H1 (cell line): ENCODE results near the gene LIF. TPM values are rescaled to one million over a fixed set of nuclear protein-coding genes. Genes with fewer than 3 reads are reported as not detected.

ENCODE experiments used
- CTCF ChIA-PET: fragments of 300-600 bp; sonication (Branson Sonifier 250); formaldehyde crosslinking; loops from one replicate; lab custom pipeline; 2021; ENCODE audit not compliant: partially characterized antibody; lab: Charles Lee
- POLR2A ChIA-PET: fragments of 300-600 bp; sonication (Branson Sonifier 250); formaldehyde crosslinking; loops from one replicate; lab custom pipeline; 2021; ENCODE audit warnings: inconsistent platforms; ENCODE audit not compliant: partially characterized antibody; lab: Charles Lee
- DNase-seq, 2 experiments: peaks; one replicate each; pipeline versions ENCODE4 v3.0.0 to v3.0.0-alpha.2; 2010 to 2022; ENCODE audit warnings: low spot score in 2 of 2, low read depth in 1 of 2, mixed read lengths in 1 of 2
- FAIRE-seq: peaks from 2 replicates; lab custom pipeline; 2011; peaks lifted over from hg19 to GRCh38; lab: Jason Lieb, UNC
- H2AFZ ChIP-seq: 2 replicates; pipeline ENCODE4 v1.8.1; 2012; ENCODE audit warnings: low read length, inconsistent platforms
- H2AK5ac ChIP-seq: 2 replicates; pipeline ENCODE4 v1.6.1; 2013; ENCODE audit warnings: low read depth, low read length
- H2BK120ac ChIP-seq: replicated peaks from 2 replicates; pipeline ENCODE3; 2013; ENCODE audit warnings: low read depth, low read length, inconsistent platforms
- H2BK12ac ChIP-seq: 2 replicates; pipeline ENCODE4 v1.6.1; 2013; ENCODE audit warnings: low read depth, low read length
- H2BK15ac ChIP-seq: 2 replicates; pipeline ENCODE4 v1.6.1; 2013; ENCODE audit warnings: low read length
- H2BK20ac ChIP-seq: 2 replicates; pipeline ENCODE4 v1.6.1; 2013; ENCODE audit warnings: low read length
- H2BK5ac ChIP-seq: 2 replicates; pipeline ENCODE4 v1.6.1; 2013; ENCODE audit warnings: low read depth, low read length
- H3K14ac ChIP-seq: 2 replicates; pipeline ENCODE4 v1.6.1; 2013; ENCODE audit warnings: inconsistent platforms; ENCODE audit not compliant: insufficient read length
- H3K18ac ChIP-seq: 2 replicates; pipeline ENCODE4 v1.6.1; 2013; ENCODE audit warnings: low read length; ENCODE audit errors: extremely low read depth
- H3K23ac ChIP-seq: 2 replicates; pipeline ENCODE4 v1.6.1; 2013; ENCODE audit warnings: inconsistent platforms; ENCODE audit not compliant: insufficient read length
- H3K23me2 ChIP-seq: 2 replicates; pipeline ENCODE4 v1.6.1; 2013; ENCODE audit warnings: low read depth, low read length
- H3K27ac ChIP-seq: 2 replicates; pipeline ENCODE4 v1.6.1; 2011; ENCODE audit warnings: low read depth, low read length, inconsistent platforms
- H3K27me3 ChIP-seq, 4 experiments: replicated peaks in 1 of 4; 1 replicate in 1 of 4; 2 replicates in 3 of 4; pipeline versions ENCODE4 v1.6.1 to v1.8.1; 2011 to 2013; ENCODE audit warnings: low read length in 3 of 4, mild to moderate bottlenecking in 3 of 4, inconsistent platforms in 2 of 4, mixed read lengths in 2 of 4, moderate library complexity in 1 of 4; ENCODE audit not compliant: control insufficient read depth in 3 of 4, insufficient read depth in 3 of 4; ENCODE audit errors: extremely low read depth in 1 of 4
- H3K36me3 ChIP-seq, 4 experiments: 2 replicates each; pipeline versions ENCODE4 v1.6.1 to v1.8.1; 2011 to 2013; ENCODE audit warnings: mild to moderate bottlenecking in 4 of 4, low read length in 3 of 4, moderate library complexity in 2 of 4, control low read depth in 1 of 4, inconsistent platforms in 1 of 4; ENCODE audit not compliant: insufficient read depth in 4 of 4, control insufficient read depth in 2 of 4
- H3K4ac ChIP-seq: replicated peaks from 2 replicates; pipeline ENCODE3; 2013; ENCODE audit warnings: low read length, low read depth, mixed read lengths, inconsistent platforms; ENCODE audit not compliant: insufficient read length
- H3K4me1 ChIP-seq, 4 experiments: replicated peaks in 1 of 4; 1 replicate in 1 of 4; 2 replicates in 3 of 4; pipeline versions ENCODE4 v1.6.1 to v1.8.1; 2011 to 2013; ENCODE audit warnings: low read length in 3 of 4, inconsistent platforms in 2 of 4, mixed read lengths in 1 of 4; ENCODE audit not compliant: insufficient read depth in 4 of 4, control insufficient read depth in 3 of 4
- H3K4me2 ChIP-seq, 2 experiments: 2 replicates each; pipeline versions ENCODE4 v1.6.1 to v1.8.1; 2011 to 2013; ENCODE audit warnings: low read depth in 2 of 2, low read length in 2 of 2, control low read depth in 1 of 2, inconsistent platforms in 1 of 2, mild to moderate bottlenecking in 1 of 2; ENCODE audit not compliant: insufficient read depth in 1 of 2
- H3K4me3 ChIP-seq, 4 experiments: fragments of 200-600, 300-600 bp in 1 of 4; sonication (generic), shearing (Covaris generic), sonication (Bioruptor Twin) in 1 of 4; 2 replicates each; pipeline versions ENCODE4 v1.5.1 to v1.8.1; 2011 to 2016; ENCODE audit warnings: low read length in 4 of 4, low read depth in 3 of 4, control low read depth in 2 of 4, inconsistent platforms in 2 of 4, mild to moderate bottlenecking in 2 of 4, mixed read lengths in 1 of 4, moderate library complexity in 1 of 4; ENCODE audit not compliant: insufficient read depth in 2 of 4; ENCODE audit errors: extremely low read depth in 1 of 4
- H3K56ac ChIP-seq: replicated peaks from 2 replicates; pipeline ENCODE3; 2013; ENCODE audit warnings: low read depth, mild to moderate bottlenecking, mixed read lengths, low read length, inconsistent platforms; ENCODE audit not compliant: insufficient read length
- H3K79me1 ChIP-seq: 2 replicates; pipeline ENCODE4 v1.6.1; 2013; ENCODE audit warnings: low read depth, low read length, control low read depth
- H3K79me2 ChIP-seq, 2 experiments: 2 replicates each; pipeline versions ENCODE4 v1.6.1 to v1.8.1; 2012 to 2013; ENCODE audit warnings: low read length in 2 of 2, mild to moderate bottlenecking in 2 of 2, inconsistent platforms in 1 of 2; ENCODE audit not compliant: insufficient read depth in 2 of 2, control insufficient read depth in 1 of 2
- H3K9ac ChIP-seq, 4 experiments: replicated peaks in 1 of 4; 1 replicate in 1 of 4; 2 replicates in 3 of 4; pipeline versions ENCODE4 v1.6.1 to v1.8.1; 2011 to 2013; ENCODE audit warnings: low read depth in 3 of 4, low read length in 3 of 4, control low read depth in 2 of 4, mild to moderate bottlenecking in 2 of 4, moderate library complexity in 2 of 4, inconsistent platforms in 1 of 4; ENCODE audit errors: extremely low read depth in 1 of 4
- H3K9me3 ChIP-seq, 2 experiments: 2 replicates each; pipeline versions ENCODE4 v1.6.1 to v1.8.1; 2012 to 2013; ENCODE audit warnings: mild to moderate bottlenecking in 2 of 2, moderate library complexity in 2 of 2, control low read depth in 1 of 2, inconsistent platforms in 1 of 2, low read depth in 1 of 2, low read length in 1 of 2, mixed read lengths in 1 of 2; ENCODE audit not compliant: insufficient read depth in 2 of 2
- H4K20me1 ChIP-seq, 2 experiments: replicated peaks in 1 of 2; 2 replicates each; pipeline versions ENCODE3 to v1.8.1; 2011 to 2013; ENCODE audit warnings: inconsistent platforms in 2 of 2, low read length in 2 of 2, mild to moderate bottlenecking in 1 of 2; ENCODE audit not compliant: insufficient read depth in 2 of 2, control insufficient read depth in 1 of 2
- H4K5ac ChIP-seq: 2 replicates; pipeline ENCODE4 v1.6.1; 2013; ENCODE audit warnings: low read length, low read depth, mixed read lengths, inconsistent platforms; ENCODE audit not compliant: insufficient read length
- H4K8ac ChIP-seq: 2 replicates; pipeline ENCODE4 v1.8.0; 2013; ENCODE audit warnings: mild to moderate bottlenecking, moderate library complexity, low read length, inconsistent platforms; ENCODE audit not compliant: insufficient read depth; ENCODE audit errors: extremely low read depth
- H4K91ac ChIP-seq: replicated peaks from 2 replicates; pipeline ENCODE3; 2013; ENCODE audit warnings: low read length, mixed read lengths, inconsistent platforms; ENCODE audit not compliant: insufficient read length
- ATF3 ChIP-seq: IDR thresholded peaks from 2 replicates; pipeline ENCODE4 v1.6.1; 2011; ENCODE audit warnings: low read depth, mild to moderate bottlenecking, low read length; ENCODE audit not compliant: insufficient read depth
- CTCF ChIP-seq, 3 experiments: IDR thresholded peaks; 1 replicate in 2 of 3; 2 replicates in 1 of 3; pipeline versions ENCODE4 v1.5.1 to v1.6.1; 2011; ENCODE audit warnings: low read length in 3 of 3, mild to moderate bottlenecking in 3 of 3, inconsistent platforms in 2 of 3, low read depth in 1 of 3, moderate library complexity in 1 of 3; ENCODE audit not compliant: insufficient read depth in 1 of 3; ENCODE audit errors: control extremely low read depth in 1 of 3
- EP300 ChIP-seq, 2 experiments: IDR thresholded peaks; 1 replicate in 1 of 2; 2 replicates in 1 of 2; pipeline ENCODE4 v1.6.1; 2011 to 2012; ENCODE audit warnings: low read depth in 2 of 2, low read length in 2 of 2, mild to moderate bottlenecking in 2 of 2, borderline replicate concordance in 1 of 2, inconsistent platforms in 1 of 2, moderate library complexity in 1 of 2
- GTF2F1 ChIP-seq: IDR thresholded peaks from 2 replicates; pipeline ENCODE4 v1.6.1; 2012; ENCODE audit warnings: low read depth, low read length, improper control_type of control experiment, borderline replicate concordance
- KDM1A ChIP-seq: fragments of 200-600, 300-600 bp; sonication (generic); IDR thresholded peaks from 2 replicates; pipeline ENCODE4 v1.7.1; 2016; ENCODE audit warnings: mild to moderate bottlenecking, low read length, borderline replicate concordance
- RAD21 ChIP-seq, 2 experiments: IDR thresholded peaks in 1 of 2; conservative IDR thresholded peaks in 1 of 2; 2 replicates each; pipeline ENCODE4 v1.6.1; 2011; ENCODE audit warnings: low read depth in 2 of 2, low read length in 2 of 2, improper control_type of control experiment in 1 of 2, inconsistent platforms in 1 of 2, mild to moderate bottlenecking in 1 of 2, moderate library complexity in 1 of 2
- YY1 ChIP-seq: IDR thresholded peaks from 2 replicates; pipeline ENCODE4 v1.6.1; 2011; ENCODE audit warnings: low read depth, mild to moderate bottlenecking, low read length
- WGBS, 2 experiments: shearing (Covaris generic) in 1 of 2; methylation state at CpG; one replicate each; pipeline versions ENCODE4 v1.1.6 to v1.1.7; 2013 to 2015; ENCODE audit warnings: low lambda C conversion rate in 2 of 2, mixed read lengths in 2 of 2, inconsistent platforms in 1 of 2, low coverage in 1 of 2, missing lambda C conversion rate in 1 of 2; ENCODE audit not compliant: insufficient replicate concordance in 2 of 2, insufficient coverage in 1 of 2, insufficient read length in 1 of 2; ENCODE audit errors: extremely low coverage in 1 of 2, missing lambda C conversion rate in 1 of 2; 5-methylcytosine and 5-hydroxymethylcytosine counted together
- polyA plus RNA-seq, 7 experiments: library from polyadenylated mRNA; depleted of rRNA in 3 of 7; stranded (reverse) in 5 of 7; unstranded in 2 of 7; fragments of >200 nt in 5 of 7; fragments of 200-250 nt in 2 of 7; gene quantifications; 1 replicate in 5 of 7; 2 replicates in 1 of 7; 4 replicates in 1 of 7; pipeline versions ENCODE4 v1.2.1 to v1.2.3, GENCODE V29; 2011 to 2013; ENCODE audit warnings: missing spikeins in 2 of 7, mixed read lengths in 2 of 7
- total RNA-seq: library from RNA; stranded (reverse); fragmentation: NEBNext Ultra II Directional; extraction: Animal tissue kit (Norgen Biotek cat#: 25700); gene quantifications from 2 replicates; pipeline ENCODE4 v1.2.1, GENCODE V29; 2021

LIF gene
- total and polyA plus RNA-seq, 2 of the 8 experiments (the other 6 are each of a cell fraction or from before 2014, with no cell fraction given) = 3.3 to 3.5 TPM

- 0 out of 4 replicates have a peak overlapping the region, but pooled peaks of 1 of the 2 experiments have one; percentile 4 for H3K4me2 ChIP-seq
- FAIRE-seq = no peak
- H2BK12ac ChIP-seq = peak overlapping the region; percentile 90
- no peaks in the 10 kb centered on the region for H3K23me2 ChIP-seq
- H3K9me3 ChIP-seq = no peaks in the 10 kb centered on the region
- no peaks in the 10 kb centered on the region for H3K36me3 ChIP-seq
- H3K27ac ChIP-seq = no peak overlapping the region
- 72% methylated on average over 7 of the region's 7 CpGs; no CpG with 5 or more reads in 1 of the 2 experiments for WGBS, 2 experiments
- no peak overlapping the region for H3K56ac ChIP-seq
- H2BK20ac ChIP-seq = peak overlapping the region; percentile 29; the same call in 1 of the 2 replicates
- H3K4ac ChIP-seq = no peak overlapping the region
- H3K9ac ChIP-seq = no peak overlapping the region
- H2AFZ ChIP-seq = peak overlapping the region; percentile 14; the same call in 1 of the 2 replicates
- no peak overlapping the region for H3K14ac ChIP-seq
- H4K8ac ChIP-seq = no peak overlapping the region; the same call in 1 of the 2 replicates
- CTCF ChIA-PET = interaction anchor here (1.5 to 4.7 kb wide), 3 partner anchors 20 to 146 kb away, joined by 4 to 23 read pairs (median 15); no protein-coding TSS in a partner anchor
- no peak overlapping the region for H3K4me3 ChIP-seq
- peak overlapping the region; percentile 29 for H4K91ac ChIP-seq
- no peak overlapping the region for H2BK120ac ChIP-seq
- peaks cover 8 to 29% (median 18%) of the 10 kb centered on the region in 4 experiments for H3K4me1 ChIP-seq
- DNase-seq = no peak
- H2AK5ac ChIP-seq = peak overlapping the region; percentile 67; the same call in 1 of the 2 replicates
- H4K20me1 ChIP-seq = no peaks in the 10 kb centered on the region
- peak overlapping the region; percentile 53; the same call in 1 of the 2 replicates for H3K18ac ChIP-seq
- H3K79me1 ChIP-seq = no peaks in the 10 kb centered on the region
- H2BK15ac ChIP-seq = peak overlapping the region; percentile 90
- no peak overlapping the region for H4K5ac ChIP-seq
- H2BK5ac ChIP-seq = peak overlapping the region; percentile 26; the same call in 1 of the 2 replicates
- POLR2A ChIA-PET = interaction anchor here (1.2 to 1.5 kb wide), 3 partner anchors 11 to 20 kb away, joined by 3 to 5 read pairs (median 3); no protein-coding TSS in a partner anchor
- H3K23ac ChIP-seq = no peak overlapping the region
- H3K27me3 ChIP-seq = no peaks in the 10 kb centered on the region
- no peaks in the 10 kb centered on the region for H3K79me2 ChIP-seq
- no peak for TF ChIP-seq YY1
- TF ChIP-seq GTF2F1 = no peak
- TF ChIP-seq KDM1A = no peak
- 0 out of 4 replicates have a peak, but pooled peaks of 1 of the 3 experiments have one; percentile 3 for TF ChIP-seq CTCF (IDR thresholded peaks at IDR 0.05; ENCODE audit: control extremely low read depth in 1 of 3, insufficient read depth in 1 of 3, low read depth in 1 of 3, low read length in 3 of 3)
- no peak for TF ChIP-seq ATF3
- TF ChIP-seq EP300 (IDR thresholded peaks at IDR 0.05; ENCODE audit: borderline replicate concordance in 1 of 2, low read depth in 2 of 2, low read length in 2 of 2) = no peak
- no peak for TF ChIP-seq RAD21 (IDR thresholded peaks at IDR 0.05 in 1 of 2, conservative IDR thresholded peaks at IDR 0.05 in 1 of 2; ENCODE audit: low read depth in 2 of 2, low read length in 2 of 2)
Observed at GRCh38 chr22:30234786-30235470, 11.6 kb downstream of the LIF start.
